NCI-H2081 (cell line): ENCODE data around the gene ZNF319.

Experiments used
- DNase-seq, 2 experiments: peaks; one replicate each; lab custom pipeline; 2025; lab: John Stamatoyannopoulos, UW

The ZNF319 gene

DNA sequence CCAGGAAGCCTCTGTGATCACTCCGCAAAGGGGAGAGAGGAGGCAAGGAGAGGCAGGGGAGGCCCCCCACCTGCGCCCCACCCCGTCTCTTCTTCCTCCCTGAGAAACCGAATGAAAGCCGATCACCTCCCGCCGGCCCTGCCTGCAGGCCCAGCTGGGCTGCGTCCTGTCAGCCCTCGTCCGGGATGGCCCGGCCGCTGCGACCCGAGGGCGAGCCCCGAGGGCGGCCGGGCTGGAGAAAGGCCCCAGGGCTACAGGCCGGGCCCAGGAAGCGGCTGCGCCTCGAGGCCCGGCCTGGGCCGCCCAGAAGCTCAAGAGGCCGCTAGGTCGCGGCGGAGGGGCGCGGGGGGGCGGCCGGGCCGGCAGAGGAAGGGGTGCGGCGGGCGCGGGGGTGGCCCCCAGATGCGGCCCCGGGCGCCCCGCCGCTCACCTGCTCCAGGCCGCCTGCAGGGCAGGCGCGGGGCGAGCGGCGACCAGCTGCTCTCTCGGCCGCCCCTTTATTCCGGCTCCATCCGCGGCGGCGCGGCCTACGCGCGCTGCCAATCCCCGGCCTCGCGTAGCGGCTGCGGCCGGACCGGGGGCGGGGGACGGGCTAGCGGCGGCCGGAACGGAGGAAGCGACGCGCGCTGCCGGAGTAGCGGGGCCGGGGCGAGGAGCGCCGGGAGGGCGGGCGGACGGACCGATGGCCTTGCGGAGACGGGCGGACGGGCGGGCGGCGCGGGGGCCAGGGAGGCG, at the start of gene ZNF319:
Gene ZNF319 (minus strand): TSS at position 702 of the 735 bp plus-strand sequence. CDS start 2,407 bp downstream, outside the sequence.
- no peak for DNase-seq

DNA sequence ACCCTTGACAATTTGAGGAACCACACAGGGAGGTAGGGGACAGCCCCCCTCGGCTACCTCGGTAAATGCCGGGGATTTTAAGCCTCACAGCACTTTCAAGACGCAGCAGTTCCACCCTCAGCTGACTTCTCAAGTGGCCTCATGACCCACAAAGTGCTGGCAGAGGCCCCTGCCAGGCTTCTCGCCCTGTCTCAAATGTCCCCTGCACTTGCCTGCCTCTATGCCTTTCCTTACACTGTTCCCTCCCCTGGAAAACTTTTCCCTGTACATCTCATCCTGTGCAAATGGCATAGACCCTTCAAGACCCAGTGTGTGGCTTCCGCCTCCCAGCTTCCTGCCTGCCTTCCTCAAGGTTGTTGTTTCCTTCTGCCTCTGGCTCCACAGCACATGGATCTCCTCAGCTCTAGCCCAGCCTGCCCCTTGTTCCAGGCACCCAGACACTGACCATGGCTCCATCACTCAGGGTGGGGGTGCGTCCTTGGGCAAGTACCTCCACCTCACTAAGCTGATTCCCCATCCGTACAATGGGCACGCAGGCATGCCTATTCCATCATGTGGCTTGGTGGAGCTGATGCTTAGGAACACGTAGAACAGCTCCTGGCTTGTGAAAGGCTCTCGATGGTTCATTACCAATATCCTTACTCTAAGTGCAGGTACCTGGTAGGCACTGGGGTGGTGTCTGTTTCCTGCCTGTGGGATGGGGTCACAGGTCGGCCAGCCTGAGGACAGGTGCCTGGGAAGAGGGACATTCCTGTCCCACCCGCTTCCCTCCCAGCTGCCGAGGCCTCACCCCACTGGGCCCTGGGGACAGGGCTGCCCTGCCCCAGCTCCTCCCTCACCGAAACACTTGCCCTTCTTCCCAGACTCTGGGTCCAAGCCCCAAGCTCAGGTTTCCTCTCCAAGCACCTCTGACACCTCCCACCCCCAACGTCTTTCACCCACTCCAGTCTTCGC, 49.0 kb upstream of the ZNF319 start:
- DNase-seq: no peak

DNA sequence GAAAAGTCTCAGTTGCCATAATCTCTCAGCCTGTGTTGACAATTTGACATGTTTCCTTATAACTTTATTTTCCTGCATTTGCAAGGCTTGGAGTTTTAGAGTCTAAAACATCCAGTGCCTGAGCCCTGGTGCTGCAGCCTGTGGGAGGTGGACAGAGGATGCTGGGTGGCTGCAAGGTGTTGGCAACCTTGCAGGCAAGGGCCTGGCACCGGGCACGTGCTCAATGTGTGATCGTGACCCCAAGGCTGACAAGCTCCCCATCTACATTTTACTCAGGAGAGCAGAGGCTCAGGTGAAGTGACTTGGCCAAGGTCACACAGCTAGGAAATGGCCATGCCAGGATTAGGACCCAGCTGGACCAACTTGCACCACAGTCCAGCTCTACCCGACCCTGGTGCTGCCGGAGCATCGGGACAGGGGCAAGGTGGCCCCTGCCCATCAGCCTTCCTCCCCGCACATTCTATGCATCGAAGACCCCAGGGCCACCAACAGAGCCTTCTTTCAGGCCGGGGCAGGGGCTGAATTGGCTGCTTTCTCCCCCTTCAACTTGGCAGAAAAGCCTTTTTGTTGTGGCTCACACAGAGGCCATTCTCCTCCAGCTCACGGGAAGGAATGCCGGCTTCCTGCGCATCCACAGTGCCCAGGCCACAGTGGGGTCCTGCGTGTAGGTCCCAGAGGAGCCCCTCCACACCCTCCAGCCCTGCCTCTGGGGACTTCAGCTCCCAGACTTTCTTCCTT, 48.2 kb upstream of the ZNF319 start:
- DNase-seq: no peak

DNA sequence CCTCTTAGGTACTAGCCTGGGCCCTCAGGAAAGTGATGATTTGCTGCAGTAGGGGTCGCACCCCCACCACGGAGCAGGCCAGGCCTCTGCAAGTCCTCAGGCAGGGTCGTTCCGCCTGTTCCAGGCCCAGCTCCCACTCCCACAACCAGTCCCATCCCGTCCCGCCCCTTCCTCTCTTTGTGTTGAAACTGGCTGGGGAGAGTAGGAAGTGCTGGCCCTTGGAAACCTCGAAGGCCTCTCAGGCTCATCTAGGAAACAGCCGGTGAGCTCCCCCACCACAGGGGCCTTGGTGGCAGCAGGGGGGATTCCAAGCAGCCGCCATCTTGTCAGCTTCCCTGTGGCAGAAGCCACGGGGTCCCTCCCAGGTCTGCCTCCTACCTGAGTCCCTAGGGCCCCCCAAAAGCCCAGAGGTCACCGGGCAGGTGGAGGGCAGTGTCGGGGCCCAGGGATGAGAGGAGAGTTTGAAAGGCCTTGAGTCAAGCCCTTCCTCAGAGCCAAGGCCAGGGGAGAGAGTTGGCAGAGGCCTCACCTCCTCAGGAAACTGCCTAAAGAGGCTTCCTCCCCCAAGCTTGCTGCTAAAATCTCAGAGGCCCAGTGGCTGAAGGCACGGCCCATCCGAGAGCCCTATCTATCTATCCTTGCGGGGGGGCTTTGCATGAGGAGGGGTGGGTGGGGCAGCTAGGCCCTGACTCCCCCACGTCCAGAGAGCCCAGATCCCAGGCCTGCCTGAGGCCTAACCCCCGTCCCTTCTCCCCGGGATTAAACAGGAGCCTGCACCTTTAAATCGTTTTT, 47.3 kb upstream of the ZNF319 start:
- no peak for DNase-seq

DNA sequence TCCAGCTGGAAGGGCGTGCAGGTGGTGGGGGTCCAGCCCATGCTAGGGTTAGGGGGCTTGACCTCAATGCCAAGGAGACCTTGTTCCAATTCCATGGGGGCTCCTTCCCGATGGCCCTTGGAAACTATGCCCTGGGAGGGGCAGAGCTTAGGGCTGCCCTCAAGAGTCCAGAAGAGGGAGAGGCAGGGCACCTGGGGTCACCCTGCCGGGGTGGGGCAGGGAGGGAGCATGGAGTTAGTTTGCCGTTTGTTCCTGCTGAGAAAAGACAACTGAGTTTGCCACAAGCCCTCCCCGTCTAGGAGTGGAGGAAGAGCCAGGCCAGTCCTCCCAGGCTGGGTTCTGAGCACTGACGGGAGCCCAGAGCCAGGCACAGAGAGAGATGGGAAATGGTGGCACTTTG, 46.5 kb upstream of the ZNF319 start:
- DNase-seq: no peak

DNA sequence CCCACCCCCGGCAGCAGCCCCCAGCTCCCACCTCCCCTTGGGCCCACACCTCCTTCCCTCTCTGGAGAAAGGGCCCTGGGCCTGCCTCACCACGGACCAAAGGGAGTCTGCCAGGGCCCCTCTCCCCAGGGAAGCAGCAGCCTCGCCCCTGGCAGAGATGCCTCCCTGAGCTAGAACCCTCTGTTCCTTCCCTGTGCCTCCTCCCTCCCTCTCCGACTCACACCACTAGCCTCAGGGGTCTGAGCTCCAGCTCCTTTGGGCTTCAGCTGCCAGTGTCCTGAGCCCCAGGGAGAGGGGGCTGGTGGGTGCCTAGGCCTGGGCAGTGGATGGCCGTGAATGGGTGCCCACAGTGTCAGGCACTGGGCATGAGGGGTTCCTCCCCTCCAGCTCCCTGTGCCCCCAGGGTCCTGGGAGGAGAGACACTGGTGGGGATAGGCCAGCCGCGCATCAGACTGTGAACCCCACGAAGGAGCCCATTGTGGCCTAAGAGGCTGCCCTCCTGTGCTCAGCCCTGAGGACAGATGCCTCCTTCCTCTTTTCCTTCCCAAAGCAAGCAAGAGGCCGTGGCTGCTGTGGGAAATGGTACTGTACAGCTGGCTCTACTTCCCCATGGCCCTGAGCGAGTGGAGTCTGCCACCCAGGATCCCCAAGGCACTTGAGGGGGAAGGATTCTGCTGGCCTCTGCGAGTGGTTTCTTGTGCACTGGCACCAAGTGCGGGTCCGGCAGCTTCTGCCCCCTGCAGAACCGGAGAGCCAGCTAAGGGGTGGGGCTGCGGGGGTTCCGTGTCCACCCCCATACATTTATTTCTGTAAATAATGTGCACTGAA, 45.8 kb upstream of the ZNF319 start:
- no peak for DNase-seq

DNA sequence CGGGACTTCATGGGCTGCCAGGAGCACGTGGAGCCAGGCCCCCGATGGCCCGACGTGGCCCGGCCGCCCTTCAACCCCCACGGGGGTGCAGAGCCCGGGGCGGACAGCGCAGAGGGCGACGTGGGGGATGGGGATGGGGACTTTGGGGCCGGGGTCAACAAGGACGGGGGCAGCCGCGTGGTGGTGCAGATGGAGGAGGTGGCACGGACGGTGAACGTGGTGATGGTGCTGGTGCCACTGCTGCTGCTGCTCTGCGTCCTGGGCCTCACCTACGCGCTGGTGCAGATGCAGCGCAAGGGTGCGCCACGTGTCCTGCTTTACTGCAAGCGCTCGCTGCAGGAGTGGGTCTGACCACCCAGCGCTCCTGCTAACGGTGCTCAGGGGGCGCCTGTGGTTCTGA, 44.6 kb upstream of the ZNF319 start:
- DNase-seq: no peak

DNA sequence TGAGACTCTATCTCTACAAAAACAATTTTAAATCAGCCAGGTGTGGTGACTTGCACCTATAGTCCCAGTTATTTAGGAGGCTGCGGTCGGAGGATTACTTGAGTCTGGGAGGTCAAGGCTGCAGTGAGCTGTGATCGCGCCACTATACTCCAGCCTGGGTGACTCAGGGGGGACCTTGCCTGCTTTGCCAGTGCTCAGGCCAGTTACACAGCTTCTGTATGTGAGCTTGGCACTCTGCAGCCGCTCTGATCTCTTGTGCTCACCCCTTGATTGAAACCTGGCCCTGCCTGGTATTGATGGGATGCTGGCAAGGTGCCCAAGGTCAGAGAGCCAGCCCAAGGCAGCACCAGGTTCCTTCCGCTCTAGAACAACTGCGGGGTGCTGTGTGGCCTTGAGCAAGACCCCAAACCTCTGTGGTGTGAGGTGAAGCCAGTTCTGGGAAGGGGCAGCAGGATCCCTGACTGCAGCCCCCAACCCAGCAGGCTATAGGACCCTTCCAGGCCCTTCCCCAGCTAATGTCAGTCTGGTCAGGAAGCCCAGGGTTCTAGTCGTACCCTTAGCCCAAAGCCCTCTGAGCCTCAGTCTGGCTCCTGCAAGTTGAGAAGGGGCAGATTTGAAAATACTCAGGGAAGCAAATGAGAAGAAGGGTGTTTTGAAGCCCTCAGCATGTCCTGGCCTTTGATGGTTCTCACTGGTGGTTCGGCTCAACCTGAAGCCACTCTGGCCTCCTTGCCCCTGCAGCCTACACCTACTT, 44.0 kb upstream of the ZNF319 start:
- no peak for DNase-seq

DNA sequence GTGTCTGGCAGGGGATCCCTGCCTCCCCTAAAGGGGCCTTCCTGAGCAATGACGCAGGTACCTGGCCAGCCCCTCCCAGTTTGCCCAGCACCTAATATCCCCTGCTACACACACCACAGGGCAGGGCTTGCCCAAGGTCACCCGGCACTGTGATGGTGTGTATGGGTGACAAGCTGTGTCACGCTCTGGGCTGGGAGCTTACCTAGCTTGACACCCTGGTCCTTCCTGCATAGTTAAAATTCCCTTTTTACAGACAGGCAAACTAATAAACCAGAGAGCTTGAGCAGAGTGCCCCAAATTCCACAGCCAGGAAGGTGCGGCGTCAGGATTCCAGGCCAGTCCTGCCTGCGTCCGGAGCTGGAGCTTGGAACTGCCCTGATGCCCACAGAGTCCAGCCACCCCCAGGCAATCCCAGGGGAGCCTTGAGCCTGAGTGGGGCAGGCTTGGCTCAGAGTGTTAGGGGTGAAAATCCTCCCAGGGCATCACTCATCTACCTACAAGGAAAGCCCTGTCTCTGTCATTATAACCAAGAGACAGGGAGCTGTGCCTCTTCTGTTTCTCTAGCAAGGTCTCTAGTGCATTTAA, 43.2 kb upstream of the ZNF319 start:
- DNase-seq: no peak

DNA sequence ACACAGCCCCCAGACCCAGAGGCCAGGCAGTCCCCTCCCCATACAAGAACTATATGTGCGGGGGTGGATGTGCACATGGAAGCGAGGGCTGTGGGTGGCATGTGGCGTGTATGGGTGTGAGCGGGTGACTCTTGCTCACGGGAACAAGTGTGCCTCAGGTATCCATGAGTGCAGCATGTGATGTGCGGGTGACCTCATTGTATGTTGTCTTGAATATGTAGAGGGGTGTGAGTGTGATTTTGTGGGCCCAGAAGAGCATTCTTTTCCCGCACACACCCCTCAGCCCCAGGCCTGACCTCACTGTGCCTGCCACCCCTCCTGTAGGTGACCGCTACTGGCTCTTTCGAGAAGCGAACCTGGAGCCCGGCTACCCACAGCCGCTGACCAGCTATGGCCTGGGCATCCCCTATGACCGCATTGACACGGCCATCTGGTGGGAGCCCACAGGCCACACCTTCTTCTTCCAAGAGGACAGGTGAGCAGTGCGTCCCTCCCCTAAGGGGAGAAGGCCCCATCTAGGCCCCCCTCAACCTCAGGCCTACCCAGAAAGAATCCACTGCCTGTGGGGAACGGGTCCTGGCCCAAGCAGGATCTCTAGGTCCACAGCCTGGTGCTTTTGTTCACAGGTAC, 42.5 kb upstream of the ZNF319 start:
- no peak for DNase-seq

DNA sequence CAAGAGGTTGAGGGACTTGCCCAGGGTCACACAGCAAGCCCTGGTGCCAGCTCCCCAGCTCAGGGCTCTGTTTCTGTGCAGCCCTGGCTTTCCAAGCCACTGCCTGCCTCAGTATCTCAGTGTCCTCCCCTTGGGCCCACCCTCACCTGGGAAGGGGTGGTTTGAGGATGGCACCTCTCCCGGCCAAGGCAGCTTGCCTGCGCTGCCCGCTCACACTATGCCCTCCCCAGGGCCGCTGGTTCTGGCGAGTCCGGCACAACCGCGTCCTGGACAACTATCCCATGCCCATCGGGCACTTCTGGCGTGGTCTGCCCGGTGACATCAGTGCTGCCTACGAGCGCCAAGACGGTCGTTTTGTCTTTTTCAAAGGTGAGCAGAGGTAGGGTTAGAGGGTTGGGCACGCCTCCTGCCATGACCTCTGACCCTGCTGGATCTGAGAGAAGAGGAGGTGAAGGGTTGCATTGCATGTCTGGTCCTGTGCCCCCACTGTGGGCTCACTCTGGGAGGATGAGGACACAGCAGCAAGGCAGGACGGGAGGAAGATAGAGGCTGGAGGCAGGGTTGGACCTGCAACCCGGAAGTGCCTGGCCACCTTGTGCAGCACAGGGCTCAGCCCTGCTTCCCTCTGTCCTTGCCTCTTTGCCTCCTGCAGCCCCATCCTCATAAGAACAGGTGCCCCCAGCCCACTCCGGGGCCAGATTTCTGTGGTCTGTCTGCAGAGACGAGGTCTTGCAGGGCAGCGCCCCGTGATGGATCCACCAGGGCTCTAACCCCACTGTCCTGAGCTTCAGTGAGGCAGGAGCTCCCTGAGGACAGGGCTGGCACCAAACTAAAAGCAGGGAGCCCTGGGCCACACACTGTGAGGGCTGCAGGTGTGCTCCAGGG, 41.8 kb upstream of the ZNF319 start:
- no peak for DNase-seq

DNA sequence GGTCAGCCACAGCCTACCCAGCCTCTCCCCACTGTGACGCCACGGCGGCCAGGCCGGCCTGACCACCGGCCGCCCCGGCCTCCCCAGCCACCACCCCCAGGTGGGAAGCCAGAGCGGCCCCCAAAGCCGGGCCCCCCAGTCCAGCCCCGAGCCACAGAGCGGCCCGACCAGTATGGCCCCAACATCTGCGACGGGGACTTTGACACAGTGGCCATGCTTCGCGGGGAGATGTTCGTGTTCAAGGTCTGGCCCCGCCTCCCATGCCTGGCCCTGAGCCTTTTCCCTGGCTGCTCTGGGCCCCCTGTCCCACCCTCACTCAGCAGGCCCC, 41.1 kb upstream of the ZNF319 start:
- DNase-seq: no peak

DNA sequence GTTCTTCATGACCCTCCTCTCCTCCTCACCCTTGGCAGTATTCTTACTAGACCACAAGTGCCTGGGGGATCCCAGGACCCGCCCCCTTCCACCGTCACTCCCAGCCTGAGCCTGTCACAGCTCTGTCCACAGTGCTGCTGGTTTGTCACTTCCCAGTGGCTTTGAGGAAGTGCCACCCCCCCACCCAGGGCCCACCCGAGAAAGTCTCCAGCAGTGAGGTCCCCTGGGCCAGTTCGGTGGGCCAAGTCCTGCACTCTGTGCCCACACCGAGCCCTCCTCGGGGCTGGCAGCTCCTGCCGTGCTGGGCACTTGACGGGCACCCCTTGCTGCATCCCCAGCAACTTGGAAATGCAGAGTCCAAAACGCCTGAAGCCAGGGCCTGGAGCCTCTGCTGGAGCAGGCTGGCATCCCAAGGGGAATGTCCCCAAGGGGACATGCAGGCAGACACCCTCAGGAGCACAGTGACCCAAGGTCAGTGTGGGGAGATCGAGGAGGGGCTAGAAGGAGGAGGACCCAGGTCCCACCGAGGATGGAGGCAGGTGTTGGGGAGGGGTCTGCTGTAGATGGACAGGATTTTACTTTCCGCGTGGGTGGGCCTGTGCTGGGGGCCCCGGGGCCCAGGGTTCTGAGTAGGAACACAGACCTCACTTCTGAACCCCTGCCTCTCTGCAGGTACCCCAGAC, 40.6 kb upstream of the ZNF319 start:
- no peak for DNase-seq

DNA sequence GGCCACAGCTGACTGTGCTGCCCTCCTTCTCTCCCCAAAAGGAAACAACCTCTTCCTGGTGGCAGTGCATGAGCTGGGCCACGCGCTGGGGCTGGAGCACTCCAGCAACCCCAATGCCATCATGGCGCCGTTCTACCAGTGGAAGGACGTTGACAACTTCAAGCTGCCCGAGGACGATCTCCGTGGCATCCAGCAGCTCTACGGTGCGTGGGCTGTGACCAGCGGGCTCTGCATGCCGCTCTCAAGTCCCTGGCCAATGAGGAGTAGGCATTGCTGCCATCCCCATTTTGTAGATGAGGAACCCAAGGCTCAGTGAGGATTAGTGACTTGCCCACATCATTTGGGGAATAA, 40.0 kb upstream of the ZNF319 start:
- DNase-seq: no peak

DNA sequence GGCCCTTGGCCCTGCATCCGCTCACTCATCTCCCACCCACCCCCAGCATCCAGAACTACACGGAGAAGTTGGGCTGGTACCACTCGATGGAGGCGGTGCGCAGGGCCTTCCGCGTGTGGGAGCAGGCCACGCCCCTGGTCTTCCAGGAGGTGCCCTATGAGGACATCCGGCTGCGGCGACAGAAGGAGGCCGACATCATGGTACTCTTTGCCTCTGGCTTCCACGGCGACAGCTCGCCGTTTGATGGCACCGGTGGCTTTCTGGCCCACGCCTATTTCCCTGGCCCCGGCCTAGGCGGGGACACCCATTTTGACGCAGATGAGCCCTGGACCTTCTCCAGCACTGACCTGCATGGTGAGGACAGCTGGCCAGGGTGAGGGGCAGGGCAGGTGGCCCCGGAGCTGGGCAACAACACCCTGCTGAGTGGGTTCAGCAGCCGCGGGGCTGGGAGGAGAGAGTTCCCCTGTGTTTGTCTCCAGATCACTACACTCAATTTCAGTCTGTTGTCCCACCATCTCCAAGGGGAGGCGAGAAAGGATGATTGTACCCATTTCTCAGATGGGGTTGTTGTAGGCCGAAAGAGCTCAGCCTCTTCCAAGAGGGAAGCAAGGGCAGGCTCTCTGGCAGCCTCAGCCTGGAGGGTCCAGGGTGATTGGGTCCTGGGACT, 39.5 kb upstream of the ZNF319 start:
- DNase-seq: no peak

DNA sequence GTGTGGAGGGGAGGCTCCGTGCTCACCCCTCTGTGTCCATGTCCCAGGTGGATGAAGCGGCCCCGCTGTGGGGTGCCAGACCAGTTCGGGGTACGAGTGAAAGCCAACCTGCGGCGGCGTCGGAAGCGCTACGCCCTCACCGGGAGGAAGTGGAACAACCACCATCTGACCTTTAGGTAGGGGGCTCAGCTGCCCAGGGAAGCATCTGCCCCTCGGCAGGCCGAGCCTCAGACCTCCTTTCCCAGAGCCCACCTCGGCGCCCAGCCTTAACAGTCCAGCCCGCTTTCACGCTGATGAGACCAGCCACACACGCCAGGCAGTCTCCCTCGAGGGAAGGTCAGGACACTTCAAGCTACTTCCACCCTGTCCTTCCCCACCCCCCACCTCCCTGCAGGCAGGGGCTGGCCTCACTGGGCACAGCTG, 37.8 kb upstream of the ZNF319 start:
- DNase-seq: no peak

DNA sequence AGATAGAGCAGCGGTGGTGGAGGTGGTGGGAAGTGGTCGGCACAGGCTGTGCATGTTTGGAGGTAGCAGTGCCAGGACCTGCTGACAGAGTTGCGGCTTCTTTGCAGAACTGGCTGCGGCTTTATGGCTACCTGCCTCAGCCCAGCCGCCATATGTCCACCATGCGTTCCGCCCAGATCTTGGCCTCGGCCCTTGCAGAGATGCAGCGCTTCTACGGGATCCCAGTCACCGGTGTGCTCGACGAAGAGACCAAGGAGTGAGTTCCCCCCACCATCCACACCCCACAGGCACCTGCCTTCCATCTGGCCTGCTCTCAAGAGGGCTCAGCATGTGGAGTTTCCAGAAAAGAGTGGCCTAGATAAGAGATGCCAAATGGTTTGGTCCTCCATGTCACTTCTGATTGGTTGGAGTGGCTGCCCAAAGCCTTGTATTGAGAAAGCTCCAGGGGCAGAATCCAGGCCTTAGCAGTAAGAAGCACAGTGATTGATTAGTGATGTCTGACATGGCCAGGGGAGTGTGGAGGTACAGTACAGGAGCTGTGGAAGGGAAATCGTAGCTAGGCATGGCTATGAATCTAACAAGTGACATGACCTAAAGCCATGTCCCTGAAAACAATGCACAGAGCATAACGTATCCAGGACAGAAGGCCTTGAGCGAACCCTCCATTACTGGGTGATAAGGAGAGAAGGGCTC, 37.0 kb upstream of the ZNF319 start:
- no peak for DNase-seq
